COLO668 (cell line): ENCODE measurements around the gene MCCD1.

Experiments used
- DNase-seq: peaks from one replicate; lab custom pipeline; 2025; ENCODE audit not compliant: unreplicated experiment; lab: John Stamatoyannopoulos, UW

MCCD1 gene

DNA sequence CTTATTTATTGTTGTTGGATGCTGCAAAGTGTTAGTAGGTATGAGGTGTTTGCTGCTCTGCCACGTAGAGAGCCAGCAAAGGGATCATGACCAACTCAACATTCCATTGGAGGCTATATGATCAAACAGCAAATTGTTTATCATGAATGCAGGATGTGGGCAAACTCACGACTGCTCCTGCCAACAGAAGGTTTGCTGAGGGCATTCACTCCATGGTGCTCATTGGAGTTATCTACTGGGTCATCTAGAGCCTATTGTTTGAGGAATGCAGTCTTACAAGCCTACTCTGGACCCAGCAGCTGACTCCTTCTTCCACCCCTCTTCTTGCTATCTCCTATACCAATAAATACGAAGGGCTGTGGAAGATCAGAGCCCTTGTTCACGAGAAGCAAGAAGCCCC, 18.8 kb upstream of the MCCD1 start:
- DNase-seq = no peak

- DNase-seq = no peak
These were observed 15.2 kb upstream of the MCCD1 start for GRCh38 chr6:31513456-31514165.

DNA sequence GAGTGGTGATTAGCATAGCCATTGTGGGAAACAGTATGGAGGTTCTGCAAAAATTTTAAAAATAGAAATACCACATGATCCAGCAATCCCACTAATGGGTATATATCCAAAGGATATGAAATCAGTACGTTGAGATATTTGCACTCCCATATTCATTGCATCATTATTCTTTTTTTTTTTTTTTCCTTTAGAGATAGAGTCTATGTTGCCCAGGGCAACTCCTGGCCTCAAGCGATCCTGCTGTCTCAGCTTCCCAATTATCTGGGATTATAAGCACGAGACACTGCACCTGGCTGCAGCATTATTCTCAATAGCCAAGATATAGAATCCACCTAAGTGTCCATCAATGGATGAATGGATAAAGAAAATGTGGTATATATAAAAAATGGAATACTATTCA, 6.9 kb upstream of the MCCD1 start:
- no peak for DNase-seq

- no peak for DNase-seq
These were observed 3.2 kb upstream of the MCCD1 start for GRCh38 chr6:31525553-31525931.

- no peak for DNase-seq
These were observed 2.7 kb upstream of the MCCD1 start for GRCh38 chr6:31525932-31526591.

DNA sequence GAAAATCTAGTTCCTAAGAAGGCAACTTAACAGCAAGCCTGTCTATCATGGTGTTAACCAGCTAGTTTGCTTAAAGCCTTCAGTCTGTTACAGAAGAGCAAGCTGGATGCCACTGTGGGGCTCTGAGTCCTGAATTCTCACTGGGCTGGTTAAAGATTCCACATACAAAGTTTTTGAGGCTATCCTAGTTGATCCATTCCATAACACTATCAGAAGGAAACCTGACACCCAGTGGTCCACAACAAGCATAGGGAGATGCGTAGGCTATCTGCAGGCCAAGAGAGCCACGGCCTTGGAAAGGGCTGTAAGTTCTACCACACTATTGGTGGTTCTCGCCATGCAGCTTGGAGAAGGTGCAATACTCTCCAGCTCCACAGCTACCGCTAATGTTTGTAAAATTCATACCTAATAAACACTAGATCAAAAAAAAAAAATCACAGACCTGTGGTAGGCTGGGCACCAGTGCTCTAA, 420 bp upstream of the MCCD1 start:
- no peak for DNase-seq

DNA sequence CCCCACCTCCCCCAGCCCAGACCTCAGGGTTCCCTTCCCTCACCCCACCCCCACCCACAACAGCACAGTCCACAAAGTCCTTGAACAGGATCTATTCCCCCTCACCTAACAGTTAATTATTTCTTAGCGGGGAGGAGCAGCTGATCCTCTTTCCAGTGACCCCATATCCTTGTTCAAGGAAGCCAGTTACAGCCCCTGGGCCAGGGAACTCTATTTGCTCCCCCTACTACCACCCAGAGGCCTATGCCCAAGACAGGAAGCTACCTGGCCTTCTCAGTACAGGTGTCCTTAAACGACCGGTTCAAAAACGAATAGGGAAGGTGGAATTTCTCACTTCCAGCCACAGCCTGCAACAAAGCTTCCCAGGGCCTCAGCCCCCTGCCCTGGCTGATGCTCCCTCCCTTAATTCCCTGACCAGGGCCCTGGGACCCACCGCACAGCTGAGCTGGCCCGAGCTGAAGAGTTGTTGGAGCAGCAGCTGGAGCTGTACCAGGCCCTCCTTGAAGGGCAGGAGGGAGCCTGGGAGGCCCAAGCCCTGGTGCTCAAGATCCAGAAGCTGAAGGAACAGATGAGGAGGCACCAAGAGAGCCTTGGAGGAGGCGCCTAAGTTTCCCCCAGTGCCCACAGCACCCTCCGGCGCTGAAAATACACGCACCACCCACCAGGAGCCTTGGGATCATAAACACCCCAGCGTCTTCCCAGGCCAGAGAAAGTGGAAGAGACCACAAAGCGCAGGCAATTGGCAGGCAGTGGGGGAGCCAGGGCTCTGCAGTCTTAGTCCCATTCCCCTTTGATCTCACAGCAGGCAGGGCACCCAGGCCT, 778 bp downstream of the MCCD1 start:
- no peak for DNase-seq

- no peak for DNase-seq
These were observed 1.9 kb downstream of the MCCD1 start for GRCh38 chr6:31530659-31531058.

GRCh38 chr6:31531162-31531561, 2.4 kb downstream of the MCCD1 start:
- DNase-seq = no peak

DNA sequence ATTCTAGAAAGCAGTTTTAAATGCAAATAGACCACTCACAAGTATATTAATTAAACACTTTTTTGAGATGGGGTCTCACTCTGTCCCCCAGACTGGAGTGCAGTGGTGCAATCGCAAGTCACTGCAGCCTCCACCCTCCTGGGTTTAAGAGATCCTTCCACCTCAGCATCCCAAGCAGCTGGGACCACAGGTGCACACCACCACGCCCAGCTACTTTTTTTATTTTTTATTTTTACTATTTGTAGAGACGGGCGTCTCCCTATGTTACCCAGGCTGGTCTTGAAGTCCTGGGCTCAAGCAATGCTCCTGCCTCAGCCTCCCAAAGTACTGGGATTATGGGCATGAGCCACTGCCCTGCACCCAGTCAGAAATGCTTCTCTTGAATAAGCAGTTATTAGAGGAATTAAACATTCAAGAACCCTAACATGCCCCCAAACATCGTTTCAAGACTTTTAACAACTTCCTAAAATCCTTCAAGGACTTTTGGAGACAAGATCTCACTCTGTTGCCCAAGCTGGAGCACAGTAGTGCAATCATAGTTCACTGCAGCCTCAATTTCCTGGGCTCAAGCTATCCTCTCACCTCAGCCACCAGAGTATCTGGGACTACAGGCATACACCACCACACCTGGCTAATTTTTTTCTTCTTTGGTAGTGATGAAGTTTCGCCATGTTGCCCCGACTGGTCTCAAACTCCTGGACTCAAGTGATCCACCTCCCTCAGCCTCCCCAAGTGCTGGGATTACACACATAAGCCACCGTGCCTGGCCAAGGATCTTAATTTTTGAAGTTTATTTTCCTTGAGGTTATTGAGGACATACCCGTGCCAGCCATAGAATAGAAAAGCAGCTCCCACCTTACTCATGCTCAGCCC, 3.2 kb downstream of the MCCD1 start:
- no peak for DNase-seq

GRCh38 chr6:31532644-31533454, 4.1 kb downstream of the MCCD1 start:
- DNase-seq = no peak

- DNase-seq = no peak
These were observed 4.7 kb downstream of the MCCD1 start for GRCh38 chr6:31533455-31533841.

- DNase-seq = no peak
These were observed 5.2 kb downstream of the MCCD1 start for GRCh38 chr6:31534011-31534410.

DNA sequence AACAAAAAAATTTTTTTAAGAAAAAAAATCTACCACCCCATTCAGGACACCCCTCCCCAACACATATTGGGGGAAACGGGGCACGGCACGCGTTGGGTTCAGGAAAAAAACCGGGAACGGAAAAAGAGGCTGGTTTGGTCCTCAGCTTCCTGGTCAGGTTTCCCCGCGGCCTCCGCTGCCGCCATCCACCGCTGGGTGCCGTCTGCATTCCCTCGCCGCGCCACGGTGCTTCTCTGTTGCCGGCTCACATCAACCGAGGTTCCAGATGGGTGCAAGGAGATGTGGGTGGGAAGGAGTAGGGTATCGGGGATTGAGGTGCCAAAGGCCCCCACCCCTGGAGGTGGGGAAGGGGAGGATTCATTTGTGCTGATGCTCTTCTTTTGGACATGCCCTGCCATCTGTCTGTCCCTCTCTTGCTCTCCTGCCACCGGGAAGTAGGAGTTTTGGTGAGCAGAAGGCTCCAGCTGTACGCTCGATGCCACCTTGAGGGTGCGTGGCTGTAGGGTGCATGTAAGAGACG, 5.8 kb downstream of the MCCD1 start:
- DNase-seq = no peak

- DNase-seq = no peak
These were observed 7.0 kb downstream of the MCCD1 start for GRCh38 chr6:31535538-31536324.

- DNase-seq = no peak
These were observed 10.1 kb downstream of the MCCD1 start for GRCh38 chr6:31538805-31539400.

- no peak for DNase-seq
These were observed 11.9 kb downstream of the MCCD1 start for GRCh38 chr6:31540640-31541039.

- DNase-seq = peak; percentile 40
These were observed 12.4 kb downstream of the MCCD1 start for GRCh38 chr6:31541059-31541657.
